GM12878 (cell line): Measurements from ENCODE around the gene SBNO2. TPM values are rescaled to one million over a fixed set of nuclear protein-coding genes. Genes with fewer than 3 reads are reported as not detected.

ENCODE experiments used
- CBFB ChIP-seq: IDR thresholded peaks from 2 replicates; pipeline ENCODE4 v1.6.1; 2016; ENCODE audit warnings: antibody characterized with exemption, low read depth
- ELK1 ChIP-seq: IDR thresholded peaks from 2 replicates; pipeline ENCODE4 v1.6.1; 2012; ENCODE audit warnings: low read depth, low read length, improper control_type of control experiment
- EP300 ChIP-seq, 2 experiments: fragments of 150-350 bp in 1 of 2; IDR thresholded peaks; 2 replicates each; pipeline ENCODE4 v1.6.1; 2011 to 2012; ENCODE audit warnings: low read depth in 2 of 2, low read length in 2 of 2, borderline replicate concordance in 1 of 2, improper control_type of control experiment in 1 of 2, inconsistent platforms in 1 of 2; ENCODE audit not compliant: control insufficient read depth in 1 of 2
- ETV6 ChIP-seq, 2 experiments: fragments of 450-650 bp in 1 of 2; IDR thresholded peaks in 1 of 2; conservative IDR thresholded peaks in 1 of 2; 2 replicates each; pipeline ENCODE4 v1.6.1; 2014; ENCODE audit warnings: antibody characterized with exemption in 1 of 2, borderline replicate concordance in 1 of 2, low read depth in 1 of 2, mild to moderate bottlenecking in 1 of 2, moderate library complexity in 1 of 2
- EZH2 ChIP-seq: IDR thresholded peaks from 2 replicates; pipeline ENCODE4 v1.6.1; 2012; ENCODE audit warnings: low read depth, mild to moderate bottlenecking, control low read depth, inconsistent platforms, low read length, borderline replicate concordance; ENCODE audit not compliant: control insufficient read depth
- IKZF1 ChIP-seq: fragments of 450-650 bp; conservative IDR thresholded peaks from 2 replicates; pipeline ENCODE4 v1.6.1; 2017; ENCODE audit warnings: antibody characterized with exemption, mild to moderate bottlenecking
- MEF2A ChIP-seq: IDR thresholded peaks from 2 replicates; pipeline ENCODE4 v1.6.1; 2011; ENCODE audit warnings: low read depth, mild to moderate bottlenecking, low read length, moderate library complexity; ENCODE audit not compliant: insufficient read depth
- NR2F1 ChIP-seq: fragments of 450-650 bp; conservative IDR thresholded peaks from 2 replicates; pipeline ENCODE4 v1.6.1; 2017; ENCODE audit warnings: mild to moderate bottlenecking
- RAD21 ChIP-seq: IDR thresholded peaks from 2 replicates; pipeline ENCODE4 v1.6.1; 2011; ENCODE audit warnings: mild to moderate bottlenecking, low read depth, low read length, moderate library complexity; ENCODE audit not compliant: insufficient read depth
- RELA ChIP-seq: fragments of 450-650 bp; IDR thresholded peaks from 2 replicates; pipeline ENCODE4 v1.8.0; 2014; ENCODE audit warnings: borderline replicate concordance; ENCODE audit not compliant: partially characterized antibody
- REST ChIP-seq: IDR thresholded peaks from 2 replicates; pipeline ENCODE4 v1.6.1; 2012; ENCODE audit warnings: mild to moderate bottlenecking, low read depth, low read length
- SMARCA5 ChIP-seq: fragments of 450-650 bp; IDR thresholded peaks from 2 replicates; pipeline ENCODE4 v1.6.1; 2017; ENCODE audit warnings: mild to moderate bottlenecking
- SP1 ChIP-seq: IDR thresholded peaks from one replicate; pipeline ENCODE4 v1.6.1; 2011; ENCODE audit warnings: low read depth, low read length
- USF2 ChIP-seq: IDR thresholded peaks from 2 replicates; pipeline ENCODE4 v1.6.1; 2011; ENCODE audit warnings: low read depth, low read length, improper control_type of control experiment, borderline replicate concordance
- WRNIP1 ChIP-seq: IDR thresholded peaks from 2 replicates; pipeline ENCODE4 v1.6.1; 2011; ENCODE audit warnings: low read depth, low read length, improper control_type of control experiment, borderline replicate concordance
- ZBED1 ChIP-seq: IDR thresholded peaks from 2 replicates; pipeline ENCODE4 v1.6.1; 2016; ENCODE audit warnings: borderline replicate concordance
- polyA plus RNA-seq, 11 experiments: library from polyadenylated mRNA; depleted of rRNA in 4 of 11; unstranded in 6 of 11; stranded (reverse) in 5 of 11; fragments of >200 nt; fragmentation: Nextera tagmentation in 4 of 11; fragmentation: Illumina TruSeq in 1 of 11; extraction: Ambion mirVana in 4 of 11; extraction: Trizol in 1 of 11; gene quantifications; 1 replicate in 1 of 11; 2 replicates in 10 of 11; pipeline versions ENCODE4 v1.2.1 to v1.2.3, GENCODE V29; 2011 to 2016; ENCODE audit warnings: inconsistent platforms in 2 of 11, missing spikeins in 2 of 11, low read depth in 1 of 11
- total RNA-seq, 4 experiments: library from RNA; depleted of rRNA in 3 of 4; stranded (reverse); fragments of >200 nt in 3 of 4; fragmentation: Illumina TruSeq in 1 of 4; extraction: Trizol in 1 of 4; gene quantifications; 2 replicates each; pipeline versions ENCODE4 v1.2.1 to v1.2.3, GENCODE V29; 2013 to 2021
- TF ChIP-seq, protein P1 (sequence below): IDR thresholded peaks from 2 replicates; pipeline ENCODE4 v1.6.1; 2012; ENCODE audit warnings: low read depth, low read length, improper control_type of control experiment
- TF ChIP-seq, protein P2 (sequence below): fragments of 450-650 bp; IDR thresholded peaks from 2 replicates; pipeline ENCODE4 v1.6.1; 2016; ENCODE audit warnings: mild to moderate bottlenecking
- TF ChIP-seq, protein P3 (sequence below): IDR thresholded peaks from 2 replicates; pipeline ENCODE4 v1.6.1; 2011; ENCODE audit warnings: low read depth, mild to moderate bottlenecking, low read length, moderate library complexity, borderline replicate concordance; ENCODE audit errors: extremely low read depth

SBNO2 gene
- total and polyA plus RNA-seq, 10 of the 15 experiments (the other 5 are each of a cell fraction or from before 2014, with no cell fraction given), result 0.08 to 44.6 (median 5.4) TPM

DNA sequence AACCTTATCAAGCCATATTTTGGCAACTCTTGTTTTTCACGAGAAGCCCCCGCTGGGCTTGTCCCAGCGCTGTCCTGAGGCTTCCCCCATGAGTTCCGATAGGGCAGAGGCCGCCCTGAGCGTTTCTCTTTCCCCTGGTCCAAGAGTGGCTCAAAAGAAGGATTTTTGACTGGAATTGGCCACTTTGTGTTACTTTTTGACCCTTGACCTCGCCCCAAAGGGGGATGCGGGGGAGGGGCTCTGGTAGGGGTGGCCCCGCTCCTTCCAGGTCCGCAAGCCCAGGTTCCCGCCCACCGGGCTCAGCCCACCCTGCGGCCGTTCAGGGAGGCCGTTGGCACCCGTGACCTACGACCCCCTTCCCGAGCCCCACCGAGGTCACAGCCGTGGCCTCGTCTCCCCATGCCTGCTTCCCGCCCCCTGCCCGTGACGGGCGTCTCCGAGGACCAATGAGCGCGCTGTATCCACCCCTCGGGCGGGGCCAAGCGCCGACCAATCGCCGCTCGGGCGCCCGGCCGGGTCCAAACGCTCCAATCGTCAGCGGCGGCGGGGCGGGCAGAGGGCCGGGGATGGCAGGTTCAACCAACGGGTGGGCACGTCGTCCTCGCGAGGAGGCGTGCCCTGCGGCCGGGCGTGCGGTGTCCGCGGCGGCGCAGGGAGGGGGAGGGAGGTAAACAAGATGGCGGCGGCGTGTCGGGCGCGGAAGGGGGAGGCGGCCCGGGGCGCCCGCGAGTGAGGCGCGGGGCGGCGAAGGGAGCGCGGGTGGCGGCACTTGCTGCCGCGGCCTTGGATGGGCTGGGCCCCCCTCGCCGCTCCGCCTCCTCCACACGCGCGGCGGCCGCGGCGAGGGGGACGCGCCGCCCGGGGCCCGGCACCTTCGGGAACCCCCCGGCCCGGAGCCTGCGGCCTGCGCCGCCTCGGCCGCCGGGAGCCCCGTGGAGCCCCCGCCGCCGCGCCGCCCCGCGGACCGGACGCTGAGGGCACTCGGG, 31.3 kb upstream of the SBNO2 start, which contains the start of gene STK11 (continued):
- TF ChIP-seq REST (no peak), USF2 (no peak), CBFB (peak; percentile 38; the same call in 1 of the 2 replicates), EP300 (IDR thresholded peaks at IDR 0.05; ENCODE audit: borderline replicate concordance in 1 of 2, control insufficient read depth in 1 of 2, low read depth in 2 of 2, low read length in 2 of 2) (no peak), SMARCA5 (peak; percentile 76), IKZF1 (peak; percentile 45; the same call in 1 of the 2 replicates), RAD21 (no peak), EZH2 (no peak), ETV6 (conservative IDR thresholded peaks at IDR 0.05 in 1 of 2, IDR thresholded peaks at IDR 0.05 in 1 of 2; ENCODE audit: borderline replicate concordance in 1 of 2, low read depth in 1 of 2) (no peak), MEF2A (no peak), ELK1 (no peak), ZBED1 (no peak), SP1 (peak; percentile 97), WRNIP1 (no peak), RELA (no peak), NR2F1 (peak; percentile 100)
- TF ChIP-seq, protein P1, sequence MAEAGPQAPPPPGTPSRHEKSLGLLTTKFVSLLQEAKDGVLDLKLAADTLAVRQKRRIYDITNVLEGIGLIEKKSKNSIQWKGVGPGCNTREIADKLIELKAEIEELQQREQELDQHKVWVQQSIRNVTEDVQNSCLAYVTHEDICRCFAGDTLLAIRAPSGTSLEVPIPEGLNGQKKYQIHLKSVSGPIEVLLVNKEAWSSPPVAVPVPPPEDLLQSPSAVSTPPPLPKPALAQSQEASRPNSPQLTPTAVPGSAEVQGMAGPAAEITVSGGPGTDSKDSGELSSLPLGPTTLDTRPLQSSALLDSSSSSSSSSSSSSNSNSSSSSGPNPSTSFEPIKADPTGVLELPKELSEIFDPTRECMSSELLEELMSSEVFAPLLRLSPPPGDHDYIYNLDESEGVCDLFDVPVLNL, result peak; percentile 47; the same call in 1 of the 2 replicates
- TF ChIP-seq, protein P2, sequence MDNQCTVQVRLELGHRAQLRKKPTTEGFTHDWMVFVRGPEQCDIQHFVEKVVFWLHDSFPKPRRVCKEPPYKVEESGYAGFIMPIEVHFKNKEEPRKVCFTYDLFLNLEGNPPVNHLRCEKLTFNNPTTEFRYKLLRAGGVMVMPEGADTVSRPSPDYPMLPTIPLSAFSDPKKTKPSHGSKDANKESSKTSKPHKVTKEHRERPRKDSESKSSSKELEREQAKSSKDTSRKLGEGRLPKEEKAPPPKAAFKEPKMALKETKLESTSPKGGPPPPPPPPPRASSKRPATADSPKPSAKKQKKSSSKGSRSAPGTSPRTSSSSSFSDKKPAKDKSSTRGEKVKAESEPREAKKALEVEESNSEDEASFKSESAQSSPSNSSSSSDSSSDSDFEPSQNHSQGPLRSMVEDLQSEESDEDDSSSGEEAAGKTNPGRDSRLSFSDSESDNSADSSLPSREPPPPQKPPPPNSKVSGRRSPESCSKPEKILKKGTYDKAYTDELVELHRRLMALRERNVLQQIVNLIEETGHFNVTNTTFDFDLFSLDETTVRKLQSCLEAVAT, result peak; percentile 85
- TF ChIP-seq, protein P3, sequence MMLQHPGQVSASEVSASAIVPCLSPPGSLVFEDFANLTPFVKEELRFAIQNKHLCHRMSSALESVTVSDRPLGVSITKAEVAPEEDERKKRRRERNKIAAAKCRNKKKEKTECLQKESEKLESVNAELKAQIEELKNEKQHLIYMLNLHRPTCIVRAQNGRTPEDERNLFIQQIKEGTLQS, result no peak
